Measurements from ENCODE around the gene TSEN34.

DNA sequence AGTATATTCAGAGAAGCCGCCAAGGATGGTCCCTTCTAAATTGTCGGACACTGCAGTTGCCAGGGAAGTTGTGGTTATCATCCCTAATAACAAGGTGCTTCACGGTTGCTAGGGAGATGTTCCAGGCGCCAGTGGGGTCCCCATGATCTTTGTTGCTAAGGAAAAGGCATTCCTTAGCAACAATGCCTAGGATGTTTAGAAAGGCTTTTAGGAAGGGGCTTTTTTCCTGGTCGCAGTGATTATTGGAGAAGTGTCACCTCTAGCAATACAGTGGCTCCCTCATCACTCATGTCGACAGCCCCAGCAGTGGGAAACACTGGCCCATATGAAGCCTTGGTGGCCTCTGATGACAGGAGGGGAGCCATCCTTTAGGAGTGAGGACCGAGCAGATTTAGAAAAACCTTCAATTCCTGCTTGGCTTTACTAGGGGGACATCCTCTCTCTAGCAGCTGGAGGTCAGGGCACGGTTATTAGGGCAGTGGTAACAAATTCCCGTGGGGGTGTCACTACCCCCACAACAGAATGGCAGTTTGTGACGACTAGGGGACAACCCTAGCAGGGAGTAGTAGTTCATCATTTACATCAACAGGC, 11.8 kb upstream of the TSEN34 start:
- no peak for TF ChIP-seq EZH2phosphoT487 (IDR thresholded peaks at IDR 0.05; ENCODE audit: borderline replicate concordance, low read length)
- TF ChIP-seq CTCF (IDR thresholded peaks at IDR 0.05; ENCODE audit: low read depth, low read length, poor library complexity, severe bottlenecking), result no peak
